Measurements from ENCODE around the gene RBM10.

The RBM10 gene

DNA sequence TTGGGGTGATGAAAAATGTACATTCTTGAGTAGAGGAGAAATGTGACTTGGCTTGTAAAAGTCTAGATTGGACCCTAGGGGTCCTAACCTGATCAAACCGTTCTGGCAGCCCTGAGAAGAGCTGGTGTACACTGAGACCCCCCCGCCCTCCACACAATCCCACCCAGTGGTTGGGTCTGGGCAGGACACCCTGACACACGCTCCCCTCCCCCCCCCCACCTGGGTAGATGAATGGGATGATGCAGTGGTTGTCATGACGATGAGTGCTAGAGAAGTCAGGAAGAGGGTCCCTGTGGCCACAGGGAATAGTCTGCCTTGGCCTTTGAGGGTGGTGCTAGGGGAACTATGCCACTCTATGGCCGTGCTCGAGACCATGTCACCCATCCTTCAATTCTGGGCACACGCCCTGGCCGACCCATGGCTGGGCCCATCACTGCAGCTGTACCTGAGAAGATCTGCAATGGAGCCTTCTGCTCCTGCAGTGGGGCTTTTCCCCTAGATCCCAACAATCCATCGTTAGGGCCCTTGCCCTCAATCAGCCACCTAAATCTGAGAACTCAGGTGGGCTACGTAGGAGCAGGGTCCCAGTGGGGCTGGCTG lies 77.8 kb downstream of the RBM10 start:
- no peak for DNase-seq

GRCh38 chrX:47223476-47224250 lies 78.6 kb downstream of the RBM10 start:
- DNase-seq, result no peak

GRCh38 chrX:47224266-47224895 lies 79.4 kb downstream of the RBM10 start:
- DNase-seq, result no peak

DNA sequence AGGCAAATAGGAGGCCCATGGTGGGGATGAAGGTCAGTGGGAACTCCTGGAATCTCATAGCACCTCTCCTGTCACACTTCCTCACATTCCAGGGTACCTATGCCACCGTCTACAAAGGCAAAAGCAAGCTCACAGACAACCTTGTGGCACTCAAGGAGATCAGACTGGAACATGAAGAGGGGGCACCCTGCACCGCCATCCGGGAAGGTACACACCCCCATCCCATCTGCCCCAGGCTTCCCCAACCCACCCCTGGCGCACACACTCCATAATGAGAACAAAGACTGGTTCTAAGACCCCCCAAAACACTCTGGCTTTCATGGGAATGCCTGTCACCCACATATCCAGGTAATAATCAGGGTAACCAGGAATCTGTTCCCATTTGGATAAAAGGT lies 79.9 kb downstream of the RBM10 start:
- DNase-seq, result no peak

DNA sequence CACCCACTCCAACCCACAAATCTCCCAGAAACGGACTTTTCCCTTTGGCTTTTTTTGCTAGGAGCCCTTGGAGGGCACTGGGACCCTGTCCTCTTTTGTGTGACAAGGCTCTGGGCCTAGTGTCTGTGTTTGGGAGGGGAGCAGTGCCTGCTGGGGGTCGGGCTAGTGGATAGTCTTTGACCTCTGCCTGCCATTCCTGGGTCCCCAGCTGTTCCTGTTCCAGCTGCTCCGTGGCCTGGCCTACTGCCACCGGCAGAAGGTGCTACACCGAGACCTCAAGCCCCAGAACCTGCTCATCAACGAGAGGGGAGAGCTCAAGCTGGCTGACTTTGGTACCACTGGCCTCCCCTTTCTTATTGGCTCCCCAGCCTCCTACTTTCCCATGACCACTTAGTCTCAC lies 81.0 kb downstream of the RBM10 start:
- no peak for DNase-seq

DNA sequence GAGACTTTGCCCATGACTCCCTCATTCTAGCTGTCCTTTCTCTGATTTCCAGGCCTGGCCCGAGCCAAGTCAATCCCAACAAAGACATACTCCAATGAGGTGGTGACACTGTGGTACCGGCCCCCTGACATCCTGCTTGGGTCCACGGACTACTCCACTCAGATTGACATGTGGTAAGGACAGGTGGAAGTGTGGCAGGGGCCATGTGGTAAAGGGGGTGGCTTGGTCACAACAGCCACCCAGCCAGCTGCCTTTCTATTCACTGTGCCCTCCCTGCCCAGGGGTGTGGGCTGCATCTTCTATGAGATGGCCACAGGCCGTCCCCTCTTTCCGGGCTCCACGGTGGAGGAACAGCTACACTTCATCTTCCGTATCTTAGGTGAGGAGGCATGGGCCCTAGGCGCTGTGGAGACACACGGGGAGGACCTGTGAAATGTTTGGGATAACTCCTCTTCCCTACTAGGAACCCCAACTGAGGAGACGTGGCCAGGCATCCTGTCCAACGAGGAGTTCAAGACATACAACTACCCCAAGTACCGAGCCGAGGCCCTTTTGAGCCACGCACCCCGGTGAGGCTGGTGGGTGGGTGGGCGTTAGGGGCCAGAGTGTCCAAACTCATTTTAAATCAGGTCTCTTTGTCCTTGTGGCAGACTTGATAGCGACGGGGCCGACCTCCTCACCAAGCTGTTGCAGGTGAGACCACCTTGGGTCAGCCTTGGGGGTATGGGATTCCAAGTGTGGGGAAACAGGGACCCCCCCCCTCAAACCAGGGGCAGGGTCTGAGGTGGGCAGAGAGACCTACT lies 81.7 kb downstream of the RBM10 start:
- no peak for DNase-seq

GRCh38 chrX:47227334-47227583 lies 82.2 kb downstream of the RBM10 start:
- no peak for DNase-seq

GRCh38 chrX:47228550-47229270 lies 83.7 kb downstream of the RBM10 start:
- DNase-seq, result no peak

DNA sequence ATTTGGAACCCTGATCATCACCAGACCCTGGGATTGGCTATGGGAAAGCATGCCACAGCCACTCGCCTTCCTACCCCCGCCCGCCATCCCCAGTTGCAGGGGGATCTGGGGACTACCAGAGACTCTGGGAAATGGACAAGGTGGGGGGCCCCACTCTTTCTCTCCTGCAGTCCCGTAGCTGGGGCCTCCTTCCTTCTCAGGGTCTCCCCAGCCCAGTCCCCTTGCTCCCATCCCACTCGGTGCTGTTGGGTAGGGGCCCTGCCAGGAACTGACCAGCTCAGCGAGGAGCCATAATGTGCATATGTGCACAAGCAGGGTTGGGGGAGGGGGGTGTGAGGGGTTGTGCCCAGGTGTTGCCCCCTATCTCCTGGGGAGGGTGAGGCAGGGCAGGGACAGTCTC lies 84.4 kb downstream of the RBM10 start:
- DNase-seq, result no peak

GRCh38 chrX:47230136-47230868 lies 85.3 kb downstream of the RBM10 start:
- no peak for DNase-seq

DNA sequence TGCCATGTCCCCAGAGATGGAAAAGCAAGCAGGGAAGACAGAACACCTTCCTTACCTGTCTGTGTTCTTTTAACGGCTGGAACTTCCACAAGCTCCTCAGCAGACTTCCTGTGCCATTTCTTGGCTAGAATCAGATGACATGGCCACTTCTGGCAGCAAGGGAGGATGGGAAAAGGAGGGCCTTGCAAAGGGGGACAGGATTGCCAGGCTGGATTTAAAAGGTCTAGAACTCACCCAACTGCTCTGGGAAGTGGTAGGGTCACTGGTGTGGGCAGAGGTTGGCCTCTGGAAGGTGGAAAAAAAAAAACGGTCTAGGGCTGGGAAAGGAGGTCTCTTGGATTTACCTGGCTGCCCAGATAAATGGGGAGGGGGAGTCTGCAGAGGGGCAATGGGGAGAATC lies 86.1 kb downstream of the RBM10 start:
- no peak for DNase-seq

GRCh38 chrX:47232197-47232802 lies 87.3 kb downstream of the RBM10 start:
- DNase-seq, result no peak

DNA sequence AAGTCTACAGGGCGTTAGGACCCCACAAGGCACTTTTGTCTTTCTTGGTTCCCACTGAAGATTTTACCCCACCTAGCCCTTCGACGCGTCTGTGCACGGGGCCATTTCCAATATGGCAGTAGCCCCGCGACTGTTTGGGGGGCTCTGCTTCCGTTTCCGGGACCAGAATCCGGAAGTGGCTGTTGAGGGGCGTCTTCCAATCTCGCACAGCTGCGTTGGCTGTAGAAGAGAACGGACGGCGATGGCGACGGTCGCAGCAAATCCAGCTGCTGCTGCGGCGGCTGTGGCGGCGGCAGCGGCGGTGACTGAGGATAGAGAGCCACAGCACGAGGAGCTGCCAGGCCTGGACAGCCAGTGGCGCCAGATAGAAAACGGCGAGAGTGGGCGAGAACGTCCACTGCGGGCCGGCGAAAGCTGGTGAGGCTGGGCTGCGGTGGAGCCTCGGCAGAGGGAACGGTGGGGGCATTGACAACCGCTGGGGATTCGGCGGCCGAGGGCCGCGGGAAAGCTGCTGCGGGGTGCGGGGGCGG lies 87.8 kb downstream of the RBM10 start, which contains the start of gene USP11:
Gene USP11 (plus strand): TSS at position 207 of the 530 bp plus-strand sequence. CDS start 35 bp downstream, at position 242.
- DNase-seq, result peak; percentile 20

- peak; percentile 99 for DNase-seq
Observed at GRCh38 chrX:47233333-47234113, 88.5 kb downstream of the RBM10 start.

GRCh38 chrX:47234583-47234982 lies 89.6 kb downstream of the RBM10 start:
- DNase-seq, result no peak

- DNase-seq, result no peak
Observed at GRCh38 chrX:47235691-47236103, 90.7 kb downstream of the RBM10 start.
